Stimulated activated naive B cell treated with anti-CD40 and anti-IgM and Interleukin-4, amounts not matched to agents 10 μg/mL and 1 μg/mL and 100 μg/mL, for 72 hours (primary cell): ENCODE measurements around the gene MUS81.

ENCODE experiments used
- ATAC-seq, 2 donors: fragments of 150-1000 bp; cut with Tn5 transposase; replicated peaks; 2 replicates each; pipeline ENCODE4 v1.10.0; 2021; ENCODE audit warnings: moderate library complexity in 1 of 2
- DNase-seq: peaks from one replicate; pipeline ENCODE4 v3.0.0; 2021
- H3K27ac Mint-ChIP-seq: one replicate; pipeline ENCODE4 v1.8.0; 2022; ENCODE audit warnings: mild to moderate bottlenecking, mixed read lengths
- H3K27me3 Mint-ChIP-seq, 2 donors: one replicate each; pipeline ENCODE4 v1.8.0; 2022; ENCODE audit warnings: mixed read lengths in 2 of 2
- H3K36me3 Mint-ChIP-seq, 2 donors: one replicate each; pipeline ENCODE4 v1.8.0; 2022; ENCODE audit warnings: mixed read lengths in 2 of 2, mild to moderate bottlenecking in 1 of 2
- H3K4me1 Mint-ChIP-seq, 2 donors: one replicate each; pipeline ENCODE4 v1.8.0; 2022; ENCODE audit warnings: mixed read lengths in 2 of 2, mild to moderate bottlenecking in 1 of 2
- H3K4me3 Mint-ChIP-seq, 2 donors: one replicate each; pipeline ENCODE4 v1.8.0; 2022; ENCODE audit warnings: mild to moderate bottlenecking in 2 of 2, mixed read lengths in 2 of 2, moderate library complexity in 1 of 2
- H3K9me3 Mint-ChIP-seq, 2 donors: one replicate each; pipeline ENCODE4 v1.8.0; 2022; ENCODE audit warnings: mixed read lengths in 2 of 2, mild to moderate bottlenecking in 1 of 2

MUS81 gene

GRCh38 chr11:65911682-65912568 lies 51.7 kb downstream of the MUS81 start:
- H3K9me3 Mint-ChIP-seq, result no peaks in the 10 kb centered on the region
- H3K4me1 Mint-ChIP-seq, result peaks cover 37 to 47% of the 10 kb centered on the region in 2 donors
- peak; percentile 73 to 74 for ATAC-seq
- peaks cover 4 to 6% of the 10 kb centered on the region in 2 donors for H3K36me3 Mint-ChIP-seq
- H3K4me3 Mint-ChIP-seq, result peak overlapping the region; percentile 44 to 49
- no peak for DNase-seq
- H3K27ac Mint-ChIP-seq, result peak overlapping the region; percentile 49
- peaks cover 4 to 19% of the 10 kb centered on the region in 2 donors for H3K27me3 Mint-ChIP-seq

- peak overlapping the region in 1 of 2 donors; percentile 11 for H3K4me3 Mint-ChIP-seq
- peaks cover 43 to 53% of the 10 kb centered on the region in 2 donors for H3K4me1 Mint-ChIP-seq
- DNase-seq (no peak), ATAC-seq (peak in 1 of 2 donors; percentile 33)
- peaks cover 7 to 9% of the 10 kb centered on the region in 2 donors for H3K36me3 Mint-ChIP-seq
- H3K27me3 Mint-ChIP-seq, result peaks cover 4 to 14% of the 10 kb centered on the region in 2 donors
- no peaks in the 10 kb centered on the region for H3K9me3 Mint-ChIP-seq
- no peak overlapping the region for H3K27ac Mint-ChIP-seq
Observed at GRCh38 chr11:65912845-65913244, 52.6 kb downstream of the MUS81 start.

GRCh38 chr11:65915101-65915820 lies 55.0 kb downstream of the MUS81 start:
- H3K4me3 Mint-ChIP-seq, result peak overlapping the region; percentile 46 to 49
- DNase-seq (no peak), ATAC-seq (no peak)
- H3K4me1 Mint-ChIP-seq, result peaks cover 48 to 60% of the 10 kb centered on the region in 2 donors
- H3K27me3 Mint-ChIP-seq, result peaks cover 4 to 10% of the 10 kb centered on the region in 2 donors
- peak overlapping the region; percentile 76 for H3K27ac Mint-ChIP-seq
- peaks cover 10 to 17% of the 10 kb centered on the region in 2 donors for H3K36me3 Mint-ChIP-seq
- H3K9me3 Mint-ChIP-seq, result no peaks in the 10 kb centered on the region

- ATAC-seq (no peak), DNase-seq (no peak)
- peaks cover 4 to 10% of the 10 kb centered on the region in 2 donors for H3K27me3 Mint-ChIP-seq
- H3K9me3 Mint-ChIP-seq, result no peaks in the 10 kb centered on the region
- peak overlapping the region in 1 of 2 donors; percentile 46 for H3K4me3 Mint-ChIP-seq
- H3K27ac Mint-ChIP-seq, result no peak overlapping the region
- H3K4me1 Mint-ChIP-seq, result peaks cover 49 to 65% of the 10 kb centered on the region in 2 donors
- H3K36me3 Mint-ChIP-seq, result peaks cover 11 to 17% of the 10 kb centered on the region in 2 donors
Observed at GRCh38 chr11:65915821-65916251, 55.6 kb downstream of the MUS81 start.
